Fibroblast of lung (primary cell): Measurements from ENCODE around the gene RERE. TPM values are rescaled to one million over a fixed set of nuclear protein-coding genes. Genes with fewer than 3 reads are reported as not detected.

Experiments used
- DNase-seq, 2 donors: peaks; one replicate each; pipeline versions ENCODE4 v3.0.0 to v3.0.0-alpha.2; 2010; ENCODE audit warnings: low read depth in 2 of 2
- H2AFZ ChIP-seq: 2 replicates; pipeline ENCODE4 v1.5.1; 2012; ENCODE audit warnings: low read length, control low read depth, inconsistent platforms
- H3K27ac ChIP-seq: 2 replicates; pipeline ENCODE4 v1.5.1; 2011; ENCODE audit warnings: low read length, control low read depth; ENCODE audit not compliant: insufficient read depth
- H3K27me3 ChIP-seq: 2 replicates; pipeline ENCODE4 v1.5.1; 2011; ENCODE audit warnings: mild to moderate bottlenecking, low read length; ENCODE audit not compliant: control insufficient read depth, insufficient read depth
- H3K36me3 ChIP-seq: 2 replicates; pipeline ENCODE4 v1.5.1; 2011; ENCODE audit warnings: low read length; ENCODE audit not compliant: control insufficient read depth, insufficient read depth
- H3K4me1 ChIP-seq: 2 replicates; pipeline ENCODE4 v1.5.1; 2011; ENCODE audit warnings: low read length; ENCODE audit not compliant: control insufficient read depth, insufficient read depth; ENCODE audit errors: extremely low read depth
- H3K4me2 ChIP-seq: 2 replicates; pipeline ENCODE4 v1.5.1; 2011; ENCODE audit warnings: low read length, control low read depth; ENCODE audit not compliant: insufficient read depth; ENCODE audit errors: extremely low read depth
- H3K4me3 ChIP-seq, 4 experiments: fragments of 200-600 bp in 1 of 4; sonication (generic) in 1 of 4; replicated peaks in 1 of 4; 2 replicates each; pipeline ENCODE4 v1.5.1; 2011 to 2016; ENCODE audit warnings: low read length in 4 of 4, low read depth in 3 of 4, mild to moderate bottlenecking in 3 of 4, control low read depth in 2 of 4, inconsistent platforms in 1 of 4, mixed read lengths in 1 of 4; ENCODE audit not compliant: insufficient read depth in 1 of 4; ENCODE audit errors: control extremely low read depth in 1 of 4
- H3K79me2 ChIP-seq: 2 replicates; pipeline ENCODE4 v1.5.1; 2012; ENCODE audit warnings: mild to moderate bottlenecking, low read length, inconsistent platforms; ENCODE audit not compliant: control insufficient read depth, insufficient read depth
- H3K9ac ChIP-seq: 2 replicates; pipeline ENCODE4 v1.5.1; 2011; ENCODE audit warnings: mild to moderate bottlenecking, low read length, control low read depth; ENCODE audit not compliant: insufficient read depth
- H3K9me3 ChIP-seq: 2 replicates; pipeline ENCODE4 v1.5.1; 2012; ENCODE audit warnings: low read depth, low read length; ENCODE audit not compliant: control insufficient read depth, insufficient read depth
- H4K20me1 ChIP-seq: 2 replicates; pipeline ENCODE4 v1.5.1; 2011; ENCODE audit warnings: low read length; ENCODE audit not compliant: control insufficient read depth, insufficient read depth; ENCODE audit errors: extremely low read depth
- CTCF ChIP-seq, 2 donors: IDR thresholded peaks in 1 of 2; conservative IDR thresholded peaks in 1 of 2; 1 replicate in 1 of 2; 2 replicates in 1 of 2; pipeline ENCODE4 v1.5.1; 2011 to 2012; ENCODE audit warnings: low read length in 2 of 2, control low read depth in 1 of 2, inconsistent platforms in 1 of 2, low read depth in 1 of 2, mild to moderate bottlenecking in 1 of 2
- EZH2 ChIP-seq: IDR thresholded peaks from 2 replicates; pipeline ENCODE4 v1.5.1; 2012; ENCODE audit warnings: low read length, control low read depth, mild to moderate bottlenecking; ENCODE audit errors: missing control alignments
- polyA plus RNA-seq, 2 donors: library from polyadenylated mRNA; depleted of rRNA in 1 of 2; stranded (reverse) in 1 of 2; unstranded in 1 of 2; fragments of >200 nt; gene quantifications; 2 replicates each; pipeline ENCODE4 v1.2.1, GENCODE V29; 2011 to 2012; ENCODE audit warnings: missing spikeins in 1 of 2
- total RNA-seq: library from RNA; depleted of rRNA; stranded (reverse); fragments of >200 nt; gene quantifications from 2 replicates; pipeline ENCODE4 v1.2.1, GENCODE V29; 2014

The RERE gene
- total and polyA plus RNA-seq, 2 donors (not counting 1 experiment from before 2014, with no cell fraction given) = 3.7 to 51.0 TPM

- H3K36me3 ChIP-seq = no peaks in the 10 kb centered on the region
- H3K9me3 ChIP-seq = no peaks in the 10 kb centered on the region
- H3K4me3 ChIP-seq = peak overlapping the region; percentile 44 to 80 (median 61)
- no peak overlapping the region for H2AFZ ChIP-seq
- H3K4me2 ChIP-seq = peak overlapping the region; percentile 75
- no peak for DNase-seq
- peaks cover 4% of the 10 kb centered on the region for H3K79me2 ChIP-seq
- H3K9ac ChIP-seq = no peak overlapping the region
- no peaks in the 10 kb centered on the region for H4K20me1 ChIP-seq
- no peak for TF ChIP-seq EZH2
- no peaks in the 10 kb centered on the region for H3K4me1 ChIP-seq
- H3K27ac ChIP-seq = peak overlapping the region; percentile 75
- no peaks in the 10 kb centered on the region for H3K27me3 ChIP-seq
Measured at GRCh38 chr1:8524627-8525157, 292.7 kb downstream of the RERE start.

- no peaks in the 10 kb centered on the region for H3K4me1 ChIP-seq
- H3K27ac ChIP-seq = no peak overlapping the region
- TF ChIP-seq CTCF (conservative IDR thresholded peaks at IDR 0.05 in 1 of 2, IDR thresholded peaks at IDR 0.05 in 1 of 2; ENCODE audit: low read depth in 1 of 2, low read length in 2 of 2) = no peak
- no peak for TF ChIP-seq EZH2
- H3K79me2 ChIP-seq = peaks cover 4% of the 10 kb centered on the region
- peak overlapping the region in 1 of 4 experiments; percentile 14 for H3K4me3 ChIP-seq
- H3K36me3 ChIP-seq = no peaks in the 10 kb centered on the region
- no peaks in the 10 kb centered on the region for H3K9me3 ChIP-seq
- peak overlapping the region; percentile 17 for H3K4me2 ChIP-seq
- no peak for DNase-seq
- no peaks in the 10 kb centered on the region for H3K27me3 ChIP-seq
- H4K20me1 ChIP-seq = no peaks in the 10 kb centered on the region
- no peak overlapping the region for H2AFZ ChIP-seq
- H3K9ac ChIP-seq = no peak overlapping the region
Measured at GRCh38 chr1:8523666-8524206, 293.7 kb downstream of the RERE start.

- H3K4me2 ChIP-seq = no peak overlapping the region
- H3K4me1 ChIP-seq = peaks cover 12% of the 10 kb centered on the region
- H3K36me3 ChIP-seq = no peaks in the 10 kb centered on the region
- H3K9me3 ChIP-seq = no peaks in the 10 kb centered on the region
- H3K79me2 ChIP-seq = peaks cover 6% of the 10 kb centered on the region
- H3K9ac ChIP-seq = no peak overlapping the region
- no peak overlapping the region for H3K4me3 ChIP-seq
- no peaks in the 10 kb centered on the region for H3K27me3 ChIP-seq
- H2AFZ ChIP-seq = no peak overlapping the region
- peak in 1 of 2 donors; percentile 30 for DNase-seq
- no peak overlapping the region for H3K27ac ChIP-seq
- TF ChIP-seq CTCF (conservative IDR thresholded peaks at IDR 0.05 in 1 of 2, IDR thresholded peaks at IDR 0.05 in 1 of 2; ENCODE audit: low read depth in 1 of 2, low read length in 2 of 2) = no peak
- no peak for TF ChIP-seq EZH2
- H4K20me1 ChIP-seq = no peaks in the 10 kb centered on the region
Measured at GRCh38 chr1:8520483-8520966, 296.9 kb downstream of the RERE start.
